ENCODE results near the gene OR12D1. TPM values are rescaled to one million over a fixed set of nuclear protein-coding genes. Genes with fewer than 3 reads are reported as not detected.

Gene OR12D1
- total RNA-seq, 1 experiment from 2014 or later = not detected

- DNase-seq (ENCODE audit: low read depth) = no peak
- in situ Hi-C loops (cut with HindIII; ENCODE audit: low pct_unique_long_range_greater_than_20kb, low sequenced_read_pairs) = no loop called here
These were observed 46.5 kb downstream of the OR12D1 start for GRCh38 chr6:29461021-29461814.

GRCh38 chr6:29462022-29462421 is 47.3 kb downstream of the OR12D1 start:
- in situ Hi-C loops (cut with HindIII; ENCODE audit: low pct_unique_long_range_greater_than_20kb, low sequenced_read_pairs) = no loop called here
- no peak for DNase-seq (ENCODE audit: low read depth)

- in situ Hi-C loops (cut with HindIII; ENCODE audit: low pct_unique_long_range_greater_than_20kb, low sequenced_read_pairs) = no loop called here
- no peak for DNase-seq (ENCODE audit: low read depth)
These were observed 50.6 kb downstream of the OR12D1 start for GRCh38 chr6:29465279-29465678.

GRCh38 chr6:29465801-29466200 is 51.1 kb downstream of the OR12D1 start:
- in situ Hi-C loops (cut with HindIII; ENCODE audit: low pct_unique_long_range_greater_than_20kb, low sequenced_read_pairs) = no loop called here
- no peak for DNase-seq (ENCODE audit: low read depth)

GRCh38 chr6:29466241-29466640 is 51.5 kb downstream of the OR12D1 start:
- no peak for DNase-seq (ENCODE audit: low read depth)
- in situ Hi-C loops (cut with HindIII; ENCODE audit: low pct_unique_long_range_greater_than_20kb, low sequenced_read_pairs) = no loop called here

Other genes with a start within 250 kb of the OR12D1 start
- gene OR2J2, start 244.0 kb upstream of the OR12D1 start, total RNA-seq (2014; rRNA removed; shearing (Covaris generic); ENCODE audit: low replicate concordance) = not detected in 2 replicates
- not detected in 2 replicates for gene OR14J1, start 113.2 kb upstream of the OR12D1 start, total RNA-seq (2014; rRNA removed; shearing (Covaris generic); ENCODE audit: low replicate concordance)
- not detected in 2 replicates for gene OR5V1, start 46.1 kb upstream of the OR12D1 start, total RNA-seq (2014; rRNA removed; shearing (Covaris generic); ENCODE audit: low replicate concordance)
- not detected in 2 replicates for gene OR12D3, start 39.6 kb upstream of the OR12D1 start, total RNA-seq (2014; rRNA removed; shearing (Covaris generic); ENCODE audit: low replicate concordance)
- gene OR12D2, start 19.3 kb upstream of the OR12D1 start, total RNA-seq (2014; rRNA removed; shearing (Covaris generic); ENCODE audit: low replicate concordance) = not detected in 2 replicates
- not detected in 2 replicates for gene OR10C1, start 24.4 kb downstream of the OR12D1 start, total RNA-seq (2014; rRNA removed; shearing (Covaris generic); ENCODE audit: low replicate concordance)
- not detected in 2 replicates for gene OR11A1, start 42.1 kb downstream of the OR12D1 start, total RNA-seq (2014; rRNA removed; shearing (Covaris generic); ENCODE audit: low replicate concordance)
- not detected in 2 replicates for gene OR2H1, start 42.2 kb downstream of the OR12D1 start, total RNA-seq (2014; rRNA removed; shearing (Covaris generic); ENCODE audit: low replicate concordance)
- gene MAS1L, start 73.0 kb downstream of the OR12D1 start, total RNA-seq (2014; rRNA removed; shearing (Covaris generic); ENCODE audit: low replicate concordance) = not detected in 2 replicates
- 5.1 and 6.2 TPM in 2 replicates for gene UBD, start 144.8 kb downstream of the OR12D1 start, total RNA-seq (2014; rRNA removed; shearing (Covaris generic); ENCODE audit: low replicate concordance)
- not detected in 2 replicates for gene OR2H2, start 170.2 kb downstream of the OR12D1 start, total RNA-seq (2014; rRNA removed; shearing (Covaris generic); ENCODE audit: low replicate concordance)
- 1.6 and 3.4 TPM in 2 replicates for gene GABBR1, start 218.3 kb downstream of the OR12D1 start, total RNA-seq (2014; rRNA removed; shearing (Covaris generic); ENCODE audit: low replicate concordance)
- gene MOG, start 242.2 kb downstream of the OR12D1 start, total RNA-seq (2014; rRNA removed; shearing (Covaris generic); ENCODE audit: low replicate concordance) = not detected in 2 replicates

Measured in Caki2 (cell line).